ENCODE data around the gene MAJIN. TPM values are rescaled to one million over a fixed set of nuclear protein-coding genes. Genes with fewer than 3 reads are reported as not detected.

MAJIN gene
- total and polyA plus RNA-seq, 2 experiments from 2014 or later = not detected

- H3K36me3 ChIP-seq (replicated peaks; ENCODE audit: insufficient read depth, low read depth) = no peaks in the 10 kb centered on the region
- H3K4me1 ChIP-seq (ENCODE audit: insufficient read depth) = peaks cover 12% of the 10 kb centered on the region
- peak overlapping the region; percentile 71 for H3K27ac ChIP-seq
- no peak overlapping the region for H2AFZ ChIP-seq
- no peaks in the 10 kb centered on the region for H3K9me2 ChIP-seq (replicated peaks; ENCODE audit: insufficient read depth)
- no peaks in the 10 kb centered on the region for H4K20me1 ChIP-seq (ENCODE audit: insufficient read depth, poor library complexity, severe bottlenecking)
- H3K27me3 ChIP-seq = no peaks in the 10 kb centered on the region
- no peak for DNase-seq (ENCODE audit: low spot score)
- no peaks in the 10 kb centered on the region for H3K9me3 ChIP-seq (ENCODE audit: low read depth)
- peaks cover 24% of the 10 kb centered on the region for H3K79me2 ChIP-seq
- TF ChIP-seq EZH2phosphoT487 (IDR thresholded peaks at IDR 0.05; ENCODE audit: low read depth, severe bottlenecking, unreplicated experiment) (no peak), EZH2 (IDR thresholded peaks at IDR 0.05; ENCODE audit: borderline replicate concordance) (no peak), CTCF (IDR thresholded peaks at IDR 0.05; ENCODE audit: poor library complexity) (no peak)
- peak overlapping the region; percentile 97 for H3K4me2 ChIP-seq
- 82% methylated on average over 7 of the region's 7 CpGs for WGBS (ENCODE audit: low lambda C conversion rate, missing lambda C conversion rate)
- H3K4me3 ChIP-seq = no peak overlapping the region
Measured at GRCh38 chr11:64915376-64915887, 56.5 kb downstream of the MAJIN start.

DNA sequence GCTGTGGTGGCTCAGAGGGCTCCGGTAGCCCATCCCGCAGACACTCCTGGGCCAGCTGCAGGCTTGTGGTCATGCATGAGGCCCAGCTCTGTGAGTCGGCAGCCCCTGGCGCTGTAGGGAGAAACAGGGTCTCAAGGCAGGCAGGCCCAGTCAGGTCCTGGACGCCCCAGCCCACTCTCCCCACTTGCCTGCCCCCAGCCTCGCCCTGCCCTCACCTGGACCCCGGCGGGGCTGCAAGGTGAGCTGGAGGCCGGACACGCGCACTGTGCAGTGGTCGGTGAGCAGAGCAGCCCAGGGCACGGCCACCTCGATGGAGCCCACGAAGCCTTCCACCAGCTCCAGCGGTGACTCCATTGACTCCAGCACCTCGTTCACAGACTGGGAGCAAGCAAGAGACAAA is 57.8 kb downstream of the MAJIN start:
- Histone ChIP-seq H3K4me3 (no peak overlapping the region), H4K20me1 (ENCODE audit: insufficient read depth, poor library complexity, severe bottlenecking) (no peaks in the 10 kb centered on the region), H3K4me2 (no peak overlapping the region), H3K9me2 (replicated peaks; ENCODE audit: insufficient read depth) (no peaks in the 10 kb centered on the region), H3K79me2 (peaks cover 24% of the 10 kb centered on the region), H3K27me3 (no peaks in the 10 kb centered on the region), H3K36me3 (replicated peaks; ENCODE audit: insufficient read depth, low read depth) (no peaks in the 10 kb centered on the region), H3K4me1 (ENCODE audit: insufficient read depth) (peaks cover 12% of the 10 kb centered on the region), H3K9me3 (ENCODE audit: low read depth) (no peaks in the 10 kb centered on the region), H2AFZ (no peak overlapping the region), H3K27ac (no peak overlapping the region)
- TF ChIP-seq EZH2phosphoT487 (IDR thresholded peaks at IDR 0.05; ENCODE audit: low read depth, severe bottlenecking, unreplicated experiment) (no peak), EZH2 (IDR thresholded peaks at IDR 0.05; ENCODE audit: borderline replicate concordance) (no peak), CTCF (IDR thresholded peaks at IDR 0.05; ENCODE audit: poor library complexity) (no peak)
- WGBS (ENCODE audit: low lambda C conversion rate, missing lambda C conversion rate) = 98% methylated on average over 14 of the region's 17 CpGs
- no peak for DNase-seq (ENCODE audit: low spot score)

DNA sequence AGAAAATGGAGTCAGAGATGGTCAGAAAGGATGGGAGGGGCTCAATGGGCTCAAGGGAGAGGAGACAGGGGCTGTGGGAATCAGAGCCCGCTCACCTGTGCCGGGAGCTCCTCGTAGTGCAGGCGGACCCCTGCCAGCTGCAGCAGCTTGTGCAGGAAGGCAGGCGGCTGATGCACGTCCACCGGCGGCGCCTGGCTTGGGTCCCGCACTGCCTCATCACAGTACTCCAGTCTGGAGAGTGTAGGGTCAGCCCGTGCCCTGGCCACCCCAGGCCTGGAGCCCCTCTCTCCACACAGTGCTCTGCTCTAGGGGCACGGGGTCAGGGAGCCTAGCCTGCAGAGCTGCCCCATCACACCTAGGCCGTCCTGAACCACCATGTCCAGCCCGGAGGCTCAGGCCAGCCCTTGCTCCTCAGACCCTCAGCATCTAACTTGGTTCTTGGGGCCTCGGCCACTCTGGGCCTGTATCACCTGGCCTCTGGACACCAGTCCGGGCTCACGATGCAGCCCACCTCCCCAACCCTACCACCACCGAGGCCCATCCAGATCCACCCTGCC is 58.7 kb downstream of the MAJIN start:
- H3K9me2 ChIP-seq (replicated peaks; ENCODE audit: insufficient read depth) = no peaks in the 10 kb centered on the region
- no peak overlapping the region for H2AFZ ChIP-seq
- DNase-seq (ENCODE audit: low spot score) = no peak
- peaks cover 21% of the 10 kb centered on the region for H3K79me2 ChIP-seq
- no peak overlapping the region for H3K4me3 ChIP-seq
- H4K20me1 ChIP-seq (ENCODE audit: insufficient read depth, poor library complexity, severe bottlenecking) = no peaks in the 10 kb centered on the region
- no peaks in the 10 kb centered on the region for H3K36me3 ChIP-seq (replicated peaks; ENCODE audit: insufficient read depth, low read depth)
- no peak for TF ChIP-seq EZH2 (IDR thresholded peaks at IDR 0.05; ENCODE audit: borderline replicate concordance)
- no peak for TF ChIP-seq EZH2phosphoT487 (IDR thresholded peaks at IDR 0.05; ENCODE audit: low read depth, severe bottlenecking, unreplicated experiment)
- TF ChIP-seq CTCF (IDR thresholded peaks at IDR 0.05; ENCODE audit: poor library complexity) = no peak
- WGBS (ENCODE audit: low lambda C conversion rate, missing lambda C conversion rate) = 92% methylated on average over 18 of the region's 18 CpGs
- no peak overlapping the region for H3K27ac ChIP-seq
- peaks cover 10% of the 10 kb centered on the region for H3K4me1 ChIP-seq (ENCODE audit: insufficient read depth)
- no peaks in the 10 kb centered on the region for H3K9me3 ChIP-seq (ENCODE audit: low read depth)
- H3K27me3 ChIP-seq = no peaks in the 10 kb centered on the region
- H3K4me2 ChIP-seq = no peak overlapping the region

All from hepatocyte (in vitro differentiated cells).